ENCODE results near the gene CPNE6. TPM values are rescaled to one million over a fixed set of nuclear protein-coding genes. Genes with fewer than 3 reads are reported as not detected.
"Not testable (repeated sequence)": the region's sequence is repeated elsewhere in the genome, so short reads cannot be mapped to it uniquely, and the experiment has no call there.

Gene CPNE6
- total and polyA plus RNA-seq, 2 of the 8 experiments (the other 6 are each of a cell fraction or from before 2014, with no cell fraction given): 0.05 TPM; not detected in 1

DNA sequence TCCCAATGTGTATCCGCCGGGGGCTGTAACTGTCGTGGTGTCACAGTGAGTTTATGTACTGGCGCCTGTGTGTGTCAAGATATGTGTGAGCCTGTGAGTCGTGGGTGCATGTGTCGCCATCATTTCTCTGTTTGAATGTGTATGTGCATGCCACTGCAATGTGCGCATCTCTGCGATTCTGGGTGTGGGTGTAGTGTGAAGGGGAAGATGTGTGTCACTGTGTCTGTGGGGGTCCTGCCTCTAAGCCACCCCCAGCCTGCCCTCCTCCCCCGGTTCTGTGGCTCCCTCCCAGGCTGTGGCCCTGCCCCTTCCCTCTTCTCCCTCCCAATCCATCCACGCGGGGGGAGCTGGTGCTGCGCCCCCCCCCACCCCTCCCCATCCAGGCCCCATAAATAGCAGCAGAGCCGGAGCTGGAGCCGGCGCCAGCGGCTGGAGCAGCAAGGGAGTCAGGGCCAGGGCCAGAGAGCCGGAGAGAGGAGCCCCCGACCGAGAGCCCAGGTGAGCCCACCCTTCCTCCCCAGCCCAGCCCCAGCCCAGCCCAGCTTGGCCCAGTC, at the start of gene CPNE6 (continued):
- no peak for TF ChIP-seq HDAC2 (IDR thresholded peaks at IDR 0.05; ENCODE audit: borderline replicate concordance in 1 of 2, low read depth in 2 of 2, low read length in 2 of 2)

DNA sequence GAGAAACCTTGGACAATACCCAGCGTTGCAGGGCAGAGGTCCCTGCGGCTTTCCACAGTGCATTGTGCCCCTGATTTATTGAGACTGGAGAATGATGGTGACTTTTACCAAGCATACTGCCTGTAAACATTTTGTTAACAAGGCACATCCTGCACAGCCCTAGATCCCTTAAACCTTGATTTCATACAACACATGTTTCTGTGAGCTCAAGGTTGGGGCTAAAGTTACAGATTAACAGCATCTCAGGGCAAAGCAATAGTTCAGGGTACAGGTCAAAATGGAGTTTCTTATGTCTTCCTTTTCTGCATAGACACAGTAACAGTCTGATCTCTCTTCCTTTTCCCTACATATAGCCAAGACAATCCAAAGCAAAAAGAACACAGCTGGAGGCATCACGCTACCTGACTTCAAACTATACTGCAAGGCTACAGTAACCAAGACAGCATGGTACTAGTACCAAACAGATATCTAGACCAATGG, 46.4 kb upstream of the CPNE6 start:
- H2AK5ac ChIP-seq (ENCODE audit: low read depth, low read length); H2BK20ac ChIP-seq (ENCODE audit: low read length); H3K79me2 ChIP-seq (ENCODE audit: control insufficient read depth in 1 of 2, insufficient read depth in 2 of 2, low read length in 2 of 2); H3K18ac ChIP-seq (ENCODE audit: extremely low read depth, low read length); H3K36me3 ChIP-seq (ENCODE audit: control insufficient read depth in 2 of 4, insufficient read depth in 4 of 4, low read length in 3 of 4); H2BK5ac ChIP-seq (ENCODE audit: low read depth, low read length); DNase-seq (ENCODE audit: low read depth in 1 of 2, low spot score in 2 of 2); H3K9ac ChIP-seq (replicated peaks in 1 of 4; ENCODE audit: extremely low read depth in 1 of 4, low read depth in 3 of 4, low read length in 3 of 4); H3K4ac ChIP-seq (replicated peaks; ENCODE audit: insufficient read length, low read depth, low read length); H3K27ac ChIP-seq (ENCODE audit: low read depth, low read length); H3K23me2 ChIP-seq (ENCODE audit: low read depth, low read length); H2AFZ ChIP-seq (ENCODE audit: low read length); H3K4me1 ChIP-seq (replicated peaks in 1 of 4; ENCODE audit: control insufficient read depth in 3 of 4, insufficient read depth in 4 of 4, low read length in 3 of 4); H3K27me3 ChIP-seq (replicated peaks in 1 of 4; ENCODE audit: control insufficient read depth in 3 of 4, extremely low read depth in 1 of 4, insufficient read depth in 3 of 4, low read length in 3 of 4); H3K56ac ChIP-seq (replicated peaks; ENCODE audit: insufficient read length, low read depth, low read length); H2BK12ac ChIP-seq (ENCODE audit: low read depth, low read length); CTCF ChIA-PET (ENCODE audit: partially characterized antibody); FAIRE-seq; H4K91ac ChIP-seq (replicated peaks; ENCODE audit: insufficient read length, low read length); H4K20me1 ChIP-seq (replicated peaks in 1 of 2; ENCODE audit: control insufficient read depth in 1 of 2, insufficient read depth in 2 of 2, low read length in 2 of 2); H4K8ac ChIP-seq (ENCODE audit: extremely low read depth, insufficient read depth, low read length); H2BK120ac ChIP-seq (replicated peaks; ENCODE audit: low read depth, low read length); H3K79me1 ChIP-seq (ENCODE audit: low read depth, low read length); H3K9me3 ChIP-seq (ENCODE audit: insufficient read depth in 2 of 2, low read depth in 1 of 2, low read length in 1 of 2); H2BK15ac ChIP-seq (ENCODE audit: low read length); H3K4me2 ChIP-seq (ENCODE audit: insufficient read depth in 1 of 2, low read depth in 2 of 2, low read length in 2 of 2); POLR2A ChIA-PET (ENCODE audit: partially characterized antibody); H3K14ac ChIP-seq (ENCODE audit: insufficient read length); H3K4me3 ChIP-seq (ENCODE audit: extremely low read depth in 1 of 4, insufficient read depth in 2 of 4, low read depth in 3 of 4, low read length in 4 of 4); H3K23ac ChIP-seq (ENCODE audit: insufficient read length); H4K5ac ChIP-seq (ENCODE audit: insufficient read length, low read depth, low read length): not testable (repeated sequence)
- 88% methylated on average over 3 of the region's 3 CpGs; no CpG with 5 or more reads in 1 of the 2 experiments for WGBS, 2 experiments (ENCODE audit: extremely low coverage in 1 of 2, insufficient coverage in 1 of 2, insufficient read length in 1 of 2, insufficient replicate concordance in 2 of 2, low coverage in 1 of 2, low lambda C conversion rate in 2 of 2, missing lambda C conversion rate in 1 of 2)

Measured in H1 (cell line).